Caco-2 (cell line): ENCODE data around the gene CEP170B. TPM values are rescaled to one million over a fixed set of nuclear protein-coding genes. Genes with fewer than 3 reads are reported as not detected.
A peak's percentile ranks its signal among the peaks of the same experiment; 100 is the strongest.

Experiments used
- BruUV-seq: library from RNA; stranded (reverse); fragments of 400-500 nt; replicated peaks from 2 replicates; lab custom pipeline; 2021; lab: Mats Ljungman, UMichigan
- CTCF ChIA-PET: fragments of 300-600 bp; sonication (Branson Sonifier 250); formaldehyde crosslinking; loops from one replicate; lab custom pipeline; 2022; ENCODE audit warnings: antibody characterized with exemption; lab: Charles Lee
- POLR2A ChIA-PET: fragments of 300-600 bp; sonication (Branson Sonifier 250); formaldehyde crosslinking; loops from one replicate; lab custom pipeline; 2022; ENCODE audit warnings: antibody characterized with exemption; lab: Charles Lee
- DNase-seq, 2 experiments: peaks; one replicate each; pipeline versions ENCODE4 v3.0.0 to v3.0.0-alpha.2; 2020 to 2022
- H3K27me3 ChIP-seq: replicated peaks from 2 replicates; pipeline ENCODE4 v1.6.0; 2011; ENCODE audit warnings: low read length; ENCODE audit not compliant: control insufficient read depth, insufficient read depth
- H3K36me3 ChIP-seq: 2 replicates; pipeline ENCODE4 v1.5.1; 2011; ENCODE audit warnings: low read length; ENCODE audit not compliant: control insufficient read depth, insufficient read depth
- H3K4me1 ChIP-seq: fragments of 250-450 bp; sonication (Bioruptor Pico); 2 replicates; pipeline ENCODE4 v1.5.1; 2020; ENCODE audit warnings: mild to moderate bottlenecking
- H3K4me3 ChIP-seq: 2 replicates; pipeline ENCODE4 v1.5.1; 2011; ENCODE audit warnings: low read depth, mild to moderate bottlenecking, control low read depth, low read length
- H3K9me3 ChIP-seq: fragments of 250-450 bp; sonication (Bioruptor Pico); 2 replicates; pipeline ENCODE4 v1.5.1; 2020; ENCODE audit warnings: mild to moderate bottlenecking, moderate library complexity
- H3K27ac Mint-ChIP-seq: one replicate; pipeline ENCODE4 v1.8.0; 2022; ENCODE audit warnings: mixed read lengths; ENCODE audit not compliant: unreplicated experiment
- H3K27me3 Mint-ChIP-seq: one replicate; pipeline ENCODE4 v1.8.0; 2022; ENCODE audit warnings: mixed read lengths; ENCODE audit not compliant: insufficient read depth, unreplicated experiment
- H3K36me3 Mint-ChIP-seq: one replicate; pipeline ENCODE4 v1.8.0; 2022; ENCODE audit warnings: mild to moderate bottlenecking, mixed read lengths; ENCODE audit not compliant: insufficient read depth, unreplicated experiment
- H3K4me1 Mint-ChIP-seq: one replicate; pipeline ENCODE4 v1.8.0; 2022; ENCODE audit warnings: low read depth, mixed read lengths; ENCODE audit not compliant: unreplicated experiment
- H3K4me3 Mint-ChIP-seq: one replicate; pipeline ENCODE4 v1.8.0; 2022; ENCODE audit warnings: mild to moderate bottlenecking, moderate library complexity, mixed read lengths; ENCODE audit not compliant: unreplicated experiment
- H3K9me3 Mint-ChIP-seq: one replicate; pipeline ENCODE4 v1.8.0; 2022; ENCODE audit warnings: mixed read lengths; ENCODE audit not compliant: unreplicated experiment
- intact Hi-C: fragments of 100-400 bp; cut with micrococcal nuclease; formaldehyde crosslinking; loops from one replicate; pipeline ENCODE4 v1.10.0; 2022; ENCODE audit not compliant: unreplicated experiment
- total RNA-seq: library from RNA; stranded (reverse); gene quantifications from 2 replicates; pipeline ENCODE4 v1.2.3, GENCODE V29; 2022
- TF ChIP-seq, protein P1 (sequence below), 2 experiments: fragments of 200-600 bp in 1 of 2; IDR thresholded peaks; 1 replicate in 1 of 2; 2 replicates in 1 of 2; pipeline versions ENCODE4 v1.5.1 to v1.8.0; 2011 to 2022; ENCODE audit warnings: antibody characterized with exemption in 1 of 2, control low read depth in 1 of 2, inconsistent platforms in 1 of 2, low read depth in 1 of 2, low read length in 1 of 2, mild to moderate bottlenecking in 1 of 2, moderate library complexity in 1 of 2; ENCODE audit not compliant: insufficient read depth in 1 of 2, severe bottlenecking in 1 of 2, unreplicated experiment in 1 of 2

Gene CEP170B
- total RNA-seq, 1 experiment from 2014 or later = 31.6 TPM

GRCh38 chr14:104859900-104860299, 5.2 kb upstream of the CEP170B start:
- intact Hi-C loops = no loop called here
- no peaks in the 10 kb centered on the region for H3K9me3 ChIP-seq
- BruUV-seq = no TSS peak
- no peak for DNase-seq
- no peaks in the 10 kb centered on the region for H3K27me3 Mint-ChIP-seq
- H3K4me1 Mint-ChIP-seq = peaks cover 10% of the 10 kb centered on the region
- TF ChIP-seq, protein P1, sequence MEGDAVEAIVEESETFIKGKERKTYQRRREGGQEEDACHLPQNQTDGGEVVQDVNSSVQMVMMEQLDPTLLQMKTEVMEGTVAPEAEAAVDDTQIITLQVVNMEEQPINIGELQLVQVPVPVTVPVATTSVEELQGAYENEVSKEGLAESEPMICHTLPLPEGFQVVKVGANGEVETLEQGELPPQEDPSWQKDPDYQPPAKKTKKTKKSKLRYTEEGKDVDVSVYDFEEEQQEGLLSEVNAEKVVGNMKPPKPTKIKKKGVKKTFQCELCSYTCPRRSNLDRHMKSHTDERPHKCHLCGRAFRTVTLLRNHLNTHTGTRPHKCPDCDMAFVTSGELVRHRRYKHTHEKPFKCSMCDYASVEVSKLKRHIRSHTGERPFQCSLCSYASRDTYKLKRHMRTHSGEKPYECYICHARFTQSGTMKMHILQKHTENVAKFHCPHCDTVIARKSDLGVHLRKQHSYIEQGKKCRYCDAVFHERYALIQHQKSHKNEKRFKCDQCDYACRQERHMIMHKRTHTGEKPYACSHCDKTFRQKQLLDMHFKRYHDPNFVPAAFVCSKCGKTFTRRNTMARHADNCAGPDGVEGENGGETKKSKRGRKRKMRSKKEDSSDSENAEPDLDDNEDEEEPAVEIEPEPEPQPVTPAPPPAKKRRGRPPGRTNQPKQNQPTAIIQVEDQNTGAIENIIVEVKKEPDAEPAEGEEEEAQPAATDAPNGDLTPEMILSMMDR (IDR thresholded peaks at IDR 0.05; ENCODE audit: insufficient read depth in 1 of 2, low read depth in 1 of 2, low read length in 1 of 2, severe bottlenecking in 1 of 2, unreplicated experiment in 1 of 2) = no peak
- H3K27me3 ChIP-seq = no peaks in the 10 kb centered on the region
- H3K9me3 Mint-ChIP-seq = no peaks in the 10 kb centered on the region
- H3K4me1 ChIP-seq = peaks cover 6% of the 10 kb centered on the region; the same call in 1 of the 2 replicates
- H3K36me3 Mint-ChIP-seq = no peaks in the 10 kb centered on the region
- POLR2A ChIA-PET = no interaction called here
- H3K27ac Mint-ChIP-seq = no peak overlapping the region
- H3K36me3 ChIP-seq = no peaks in the 10 kb centered on the region; the same call in 1 of the 2 replicates
- H3K4me3 ChIP-seq = no peak overlapping the region
- CTCF ChIA-PET = no interaction called here
- no peak overlapping the region for H3K4me3 Mint-ChIP-seq

DNA sequence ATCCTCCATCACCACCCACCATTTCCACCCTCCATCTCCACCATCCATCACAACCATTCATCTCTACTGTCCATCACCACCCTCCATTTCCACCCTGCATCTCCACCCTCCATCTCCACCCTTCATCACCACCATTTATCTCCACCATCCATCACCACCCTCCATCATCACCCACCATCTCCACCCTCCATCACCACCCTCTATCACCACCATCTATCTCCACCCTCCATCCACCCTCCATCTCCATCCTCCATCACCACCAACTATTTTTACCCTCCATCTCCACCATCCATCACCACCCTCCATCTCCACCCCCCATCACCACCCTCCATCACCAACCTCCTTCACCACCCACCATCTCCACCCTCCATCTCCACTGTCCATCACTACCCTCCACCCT, 4.7 kb upstream of the CEP170B start:
- TF ChIP-seq, protein P1 (IDR thresholded peaks at IDR 0.05; ENCODE audit: insufficient read depth in 1 of 2, low read depth in 1 of 2, low read length in 1 of 2, severe bottlenecking in 1 of 2, unreplicated experiment in 1 of 2) = no peak
- no peak overlapping the region for H3K27ac Mint-ChIP-seq
- H3K9me3 Mint-ChIP-seq = no peaks in the 10 kb centered on the region
- no peaks in the 10 kb centered on the region for H3K9me3 ChIP-seq
- no peak overlapping the region for H3K4me3 Mint-ChIP-seq
- CTCF ChIA-PET = no interaction called here
- no peak for DNase-seq
- H3K27me3 ChIP-seq = no peaks in the 10 kb centered on the region
- no peak overlapping the region for H3K4me3 ChIP-seq
- H3K36me3 Mint-ChIP-seq = no peaks in the 10 kb centered on the region
- POLR2A ChIA-PET = no interaction called here
- no peaks in the 10 kb centered on the region; the same call in 1 of the 2 replicates for H3K36me3 ChIP-seq
- no TSS peak for BruUV-seq
- intact Hi-C loops = no loop called here
- H3K27me3 Mint-ChIP-seq = no peaks in the 10 kb centered on the region
- peaks cover 10% of the 10 kb centered on the region for H3K4me1 Mint-ChIP-seq
- peaks cover 6% of the 10 kb centered on the region; the same call in 1 of the 2 replicates for H3K4me1 ChIP-seq

GRCh38 chr14:104863131-104863862, 1.8 kb upstream of the CEP170B start:
- Mint-ChIP-seq H3K36me3 (no peaks in the 10 kb centered on the region), H3K27ac (peak overlapping the region; percentile 69), H3K4me1 (peaks cover 10% of the 10 kb centered on the region), H3K9me3 (no peaks in the 10 kb centered on the region), H3K27me3 (no peaks in the 10 kb centered on the region), H3K4me3 (peak overlapping the region; percentile 81)
- BruUV-seq = no TSS peak
- peak in 1 of 2 experiments; percentile 26 for DNase-seq
- Histone ChIP-seq H3K4me3 (peak overlapping the region; percentile 72), H3K27me3 (no peaks in the 10 kb centered on the region), H3K9me3 (no peaks in the 10 kb centered on the region), H3K4me1 (peaks cover 6% of the 10 kb centered on the region; the same call in 1 of the 2 replicates), H3K36me3 (no peaks in the 10 kb centered on the region; the same call in 1 of the 2 replicates)
- CTCF ChIA-PET = interaction anchor here (1.2 to 2.1 kb wide), 2 partner anchors 36 to 38 kb away, joined by 9 to 21 read pairs; no protein-coding TSS in a partner anchor
- intact Hi-C loops = no loop called here
- TF ChIP-seq, protein P1 (IDR thresholded peaks at IDR 0.05; ENCODE audit: insufficient read depth in 1 of 2, low read depth in 1 of 2, low read length in 1 of 2, severe bottlenecking in 1 of 2, unreplicated experiment in 1 of 2) = no peak
- POLR2A ChIA-PET = interaction anchor here (1.3 kb wide), 1 partner anchor 37 kb away, joined by 8 read pairs; no protein-coding TSS in a partner anchor
